NB4 (cell line): ENCODE results near the gene PEAK3.

Experiments
- CTCF ChIP-seq: IDR thresholded peaks from one replicate; pipeline ENCODE4 v1.5.1; 2012; ENCODE audit warnings: low read depth, low read length
- MYC ChIP-seq: IDR thresholded peaks from 2 replicates; pipeline ENCODE4 v1.6.1; 2011; ENCODE audit warnings: low read depth, low read length
- POLR2A ChIP-seq: IDR thresholded peaks from 2 replicates; pipeline ENCODE4 v1.6.1; 2011; ENCODE audit warnings: mild to moderate bottlenecking; ENCODE audit not compliant: insufficient read length; ENCODE audit errors: extremely low read depth

DNA sequence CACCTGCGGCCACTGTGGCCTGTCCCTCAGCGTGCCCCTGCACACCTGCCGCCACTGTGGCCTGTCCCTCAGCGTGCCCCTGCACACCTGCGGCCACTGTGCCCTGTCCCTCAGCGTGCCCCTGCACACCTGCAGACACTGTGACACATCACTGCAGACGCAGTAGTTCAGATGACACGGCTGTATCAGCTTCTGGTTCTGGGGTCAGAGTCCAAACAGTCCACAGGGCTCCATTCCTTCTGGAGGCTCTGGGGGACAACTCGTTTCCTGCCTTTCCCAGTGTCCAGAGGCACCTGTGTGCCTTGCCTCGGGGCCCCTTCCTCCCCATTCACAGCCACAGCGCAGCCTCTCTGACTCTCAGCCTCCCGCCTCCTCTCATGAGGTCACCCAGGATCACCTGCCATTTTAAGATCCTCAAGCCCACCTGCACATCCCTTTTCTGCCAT is 39.9 kb downstream of the PEAK3 start:
- TF ChIP-seq CTCF (no peak), POLR2A (no peak), MYC (no peak)
